Measurements from ENCODE around the gene CAMK2B.
"Not testable (repeated sequence)": the region's sequence is repeated elsewhere in the genome, so short reads cannot be mapped to it uniquely, and the experiment has no call there.

The CAMK2B gene

GRCh38 chr7:44187636-44188416 lies 137.6 kb downstream of the CAMK2B start:
- FAIRE-seq, result no peak

- no peak for FAIRE-seq
Measured at GRCh38 chr7:44186736-44187135, 138.7 kb downstream of the CAMK2B start.

- no peak for FAIRE-seq
Measured at GRCh38 chr7:44185729-44186128, 139.7 kb downstream of the CAMK2B start.

- FAIRE-seq, result no peak
Measured at GRCh38 chr7:44184873-44185446, 140.4 kb downstream of the CAMK2B start.

- FAIRE-seq, result no peak
Measured at GRCh38 chr7:44184206-44184872, 141.1 kb downstream of the CAMK2B start.

- FAIRE-seq, result no peak
Measured at GRCh38 chr7:44183386-44183785, 142.0 kb downstream of the CAMK2B start.

GRCh38 chr7:44182827-44183226 lies 142.6 kb downstream of the CAMK2B start:
- no peak for FAIRE-seq

- no peak for FAIRE-seq
Measured at GRCh38 chr7:44180631-44181030, 144.8 kb downstream of the CAMK2B start.

GRCh38 chr7:44177570-44178131 lies 147.7 kb downstream of the CAMK2B start:
- FAIRE-seq, result no peak

- no peak for FAIRE-seq
Measured at GRCh38 chr7:44176486-44176885, 148.9 kb downstream of the CAMK2B start.

- no peak for FAIRE-seq
Measured at GRCh38 chr7:44175730-44176129, 149.7 kb downstream of the CAMK2B start.

- not testable (repeated sequence) for FAIRE-seq
Measured at GRCh38 chr7:44174694-44174948, 150.8 kb downstream of the CAMK2B start.

GRCh38 chr7:44173911-44174693 lies 151.3 kb downstream of the CAMK2B start:
- FAIRE-seq, result no peak

- peak; percentile 90 for FAIRE-seq
Measured at GRCh38 chr7:44172803-44173424, 152.5 kb downstream of the CAMK2B start.

GRCh38 chr7:44172352-44172751 lies 153.0 kb downstream of the CAMK2B start:
- FAIRE-seq, result no peak

- FAIRE-seq, result not testable (repeated sequence)
Measured at GRCh38 chr7:44171901-44172300, 153.5 kb downstream of the CAMK2B start.

GRCh38 chr7:44167920-44168319 lies 157.5 kb downstream of the CAMK2B start:
- no peak for FAIRE-seq
